HG02588 (cell line): ENCODE data around the gene BORCS8.
"Not testable (repeated sequence)": the region's sequence is repeated elsewhere in the genome, so short reads cannot be mapped to it uniquely, and the experiment has no call there.

ENCODE experiments used
- ATAC-seq: cut with Tn5 transposase; IDR thresholded peaks from one replicate; pipeline ENCODE4 v1.9.1; 2021; ENCODE audit warnings: mild to moderate bottlenecking, moderate library complexity; ENCODE audit not compliant: unreplicated experiment

Gene BORCS8

DNA sequence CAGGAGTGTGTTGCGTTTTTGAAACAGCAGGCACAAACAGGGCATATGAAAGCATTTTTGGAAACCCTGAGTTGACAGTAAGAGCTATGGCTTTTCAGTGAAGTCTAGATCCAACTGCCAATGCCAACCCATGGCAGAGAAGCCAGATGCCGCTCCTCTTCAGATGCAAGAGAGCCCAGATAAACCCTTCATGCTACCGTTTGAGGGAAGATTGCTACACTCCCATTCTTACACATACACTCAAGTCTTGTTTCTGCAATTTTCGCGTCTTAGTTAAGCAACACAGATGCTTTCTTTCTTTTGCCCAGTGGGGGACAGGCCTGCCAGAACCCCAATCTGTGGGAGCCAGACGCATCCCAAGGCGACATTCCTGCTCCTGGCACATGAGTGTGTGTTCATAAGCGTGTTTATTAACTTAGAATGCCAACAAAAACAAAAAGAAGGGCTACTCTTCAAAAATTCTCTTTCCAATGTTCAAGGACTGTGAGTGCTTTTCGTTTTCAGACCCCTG is 10.4 kb downstream of the BORCS8 start:
- ATAC-seq: no peak

DNA sequence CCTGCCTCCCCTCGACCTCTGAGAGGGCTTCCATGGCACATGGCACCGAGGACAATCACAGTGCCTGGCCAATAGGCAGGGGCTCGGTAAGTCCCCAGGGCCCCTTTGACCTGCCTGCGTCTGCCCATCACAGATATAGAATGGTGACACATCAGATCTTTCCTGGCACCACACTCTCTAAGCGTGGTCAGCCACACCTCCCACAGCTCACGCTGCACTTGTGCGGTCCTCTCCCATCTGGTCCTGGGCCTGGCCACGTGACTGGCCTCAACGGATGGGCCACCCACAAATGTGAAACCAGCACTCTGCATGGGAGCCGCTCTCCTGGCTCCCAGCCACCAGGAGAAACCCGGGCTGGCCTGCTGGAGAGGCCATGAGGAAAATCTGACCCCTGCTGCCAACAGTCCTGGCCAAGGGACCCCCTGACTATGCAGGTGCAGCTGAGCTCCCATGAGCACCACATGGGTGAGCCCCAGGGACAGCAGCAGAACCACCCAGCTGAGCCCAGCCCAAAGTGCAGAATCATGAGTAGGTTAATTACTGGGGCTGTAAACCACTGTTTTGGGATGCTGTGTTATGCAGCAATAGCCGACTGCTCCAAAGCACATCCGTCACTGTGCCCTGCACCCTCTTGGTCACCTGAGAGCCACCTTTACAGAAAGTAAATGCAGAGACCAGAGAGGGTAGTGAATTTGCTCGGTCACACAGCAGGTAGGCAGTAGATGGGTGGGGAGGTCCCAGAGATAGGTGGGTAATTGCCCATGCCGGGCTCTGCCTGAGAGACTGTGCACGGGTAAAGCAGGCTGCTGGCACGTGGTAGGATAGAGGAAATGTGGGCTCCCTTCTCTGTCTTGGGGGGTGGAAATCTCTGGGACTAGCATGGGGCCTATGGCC is 12.2 kb downstream of the BORCS8 start:
- ATAC-seq: no peak

DNA sequence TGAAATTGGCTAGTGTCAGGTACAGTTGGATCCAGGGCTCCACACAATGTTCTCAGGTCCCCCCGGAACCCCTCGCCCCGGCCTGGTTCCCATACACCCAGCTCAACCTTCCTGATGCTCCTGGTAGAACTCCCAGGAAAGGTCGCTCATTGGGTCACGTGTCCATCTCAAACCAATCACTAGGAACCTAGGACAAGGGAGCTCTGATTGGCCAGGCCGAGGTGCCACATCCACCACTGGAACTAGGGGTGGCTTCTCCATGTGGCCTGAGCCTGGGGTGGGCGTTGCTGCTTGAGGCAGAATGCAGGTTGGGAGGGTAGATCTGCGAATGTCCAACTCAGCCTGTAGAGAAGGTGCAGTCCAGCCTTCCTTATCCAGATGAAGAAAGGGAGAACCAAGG is 15.0 kb downstream of the BORCS8 start:
- ATAC-seq: no peak

DNA sequence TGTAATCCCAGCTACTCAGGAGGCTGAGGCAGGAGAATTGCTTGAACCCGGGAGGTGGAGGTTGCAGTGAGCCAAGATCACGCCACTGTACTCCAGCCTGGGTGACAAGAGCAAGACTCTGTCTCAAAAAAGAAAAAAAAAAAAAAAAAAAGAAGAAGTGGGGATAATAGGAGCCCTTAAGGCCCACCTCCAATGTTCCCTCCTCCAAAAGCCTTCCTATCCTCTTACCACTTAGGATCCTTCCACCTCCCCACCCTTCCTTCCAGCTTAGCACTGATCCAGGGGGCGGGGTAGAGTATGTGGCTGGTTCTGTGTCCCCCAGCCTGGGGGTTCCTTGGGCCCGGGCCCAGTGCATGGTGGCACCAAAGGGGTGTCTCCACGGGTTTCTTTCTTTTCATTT is 18.7 kb downstream of the BORCS8 start:
- ATAC-seq: not testable (repeated sequence)

DNA sequence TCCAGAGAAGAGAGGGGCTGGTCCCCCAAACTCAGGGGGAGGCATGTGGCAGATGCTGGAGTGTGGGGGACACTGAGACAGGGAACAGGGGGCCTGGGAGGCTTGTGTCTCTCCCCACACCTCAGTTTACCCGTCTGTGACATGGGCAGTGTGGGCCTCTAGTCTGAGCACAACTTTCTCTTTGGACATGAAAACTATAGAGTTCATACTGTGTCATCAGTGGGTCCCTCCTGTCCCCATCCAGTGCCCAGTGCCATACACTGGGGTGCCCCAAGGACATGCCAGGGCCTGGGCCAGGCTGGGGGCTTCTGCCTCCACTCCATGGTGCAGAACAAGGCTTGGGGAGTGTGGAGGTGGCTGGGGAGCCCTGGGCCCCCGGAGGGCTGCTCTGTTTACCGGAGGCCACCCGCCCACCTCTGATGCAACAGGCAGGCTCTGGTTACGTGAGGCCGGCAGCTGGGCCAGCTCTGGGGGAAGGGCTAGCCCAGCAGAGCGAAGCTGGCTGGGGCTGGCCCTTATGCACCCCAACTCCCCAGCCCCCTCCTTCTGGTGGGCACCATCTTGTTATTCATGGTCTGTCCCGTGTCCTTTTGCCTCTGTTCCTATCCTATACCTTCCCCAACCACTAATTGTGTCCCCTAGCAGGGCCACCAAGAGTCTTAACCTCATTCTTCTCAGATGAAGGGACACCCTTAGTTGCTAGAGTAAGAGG is 20.0 kb downstream of the BORCS8 start:
- ATAC-seq: no peak

DNA sequence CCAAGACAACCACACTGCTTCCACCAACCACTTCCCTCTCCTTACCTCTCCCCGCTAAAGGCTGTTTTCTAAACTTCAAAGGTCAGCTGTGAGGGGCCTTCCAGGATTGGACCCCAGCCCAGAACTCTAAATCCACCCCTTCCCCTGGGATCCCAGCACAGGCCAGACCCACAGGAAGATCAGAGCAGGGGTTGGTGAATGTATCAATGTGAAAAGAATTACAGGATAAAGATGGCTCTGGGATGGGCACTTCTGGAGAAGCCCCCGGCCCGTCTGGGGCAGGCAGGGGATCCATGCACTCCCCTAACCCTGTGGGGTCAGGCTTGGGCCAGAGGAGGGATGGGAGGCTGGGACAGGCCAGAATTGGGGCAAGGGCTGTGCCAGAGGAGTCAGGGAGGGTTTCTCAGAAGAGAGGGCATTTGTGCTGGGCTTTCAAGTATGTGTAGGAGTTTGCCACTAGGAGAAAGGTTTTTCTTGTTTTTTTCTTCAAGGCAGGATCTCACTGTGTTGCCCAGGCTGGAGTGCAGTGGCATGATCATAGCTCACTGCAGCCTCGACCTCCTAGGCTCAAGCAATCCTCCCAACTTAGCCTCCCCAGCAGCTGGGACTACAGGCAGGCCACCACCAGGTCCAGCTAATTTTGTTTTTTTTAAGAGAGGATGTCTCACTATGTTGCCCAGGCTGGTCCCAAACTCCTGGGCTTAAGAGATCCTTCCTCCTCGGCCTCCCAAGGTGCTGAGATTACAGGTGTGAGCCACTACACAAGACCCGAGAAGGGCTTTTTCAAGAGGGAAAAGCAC is 20.9 kb downstream of the BORCS8 start:
- ATAC-seq: no peak

DNA sequence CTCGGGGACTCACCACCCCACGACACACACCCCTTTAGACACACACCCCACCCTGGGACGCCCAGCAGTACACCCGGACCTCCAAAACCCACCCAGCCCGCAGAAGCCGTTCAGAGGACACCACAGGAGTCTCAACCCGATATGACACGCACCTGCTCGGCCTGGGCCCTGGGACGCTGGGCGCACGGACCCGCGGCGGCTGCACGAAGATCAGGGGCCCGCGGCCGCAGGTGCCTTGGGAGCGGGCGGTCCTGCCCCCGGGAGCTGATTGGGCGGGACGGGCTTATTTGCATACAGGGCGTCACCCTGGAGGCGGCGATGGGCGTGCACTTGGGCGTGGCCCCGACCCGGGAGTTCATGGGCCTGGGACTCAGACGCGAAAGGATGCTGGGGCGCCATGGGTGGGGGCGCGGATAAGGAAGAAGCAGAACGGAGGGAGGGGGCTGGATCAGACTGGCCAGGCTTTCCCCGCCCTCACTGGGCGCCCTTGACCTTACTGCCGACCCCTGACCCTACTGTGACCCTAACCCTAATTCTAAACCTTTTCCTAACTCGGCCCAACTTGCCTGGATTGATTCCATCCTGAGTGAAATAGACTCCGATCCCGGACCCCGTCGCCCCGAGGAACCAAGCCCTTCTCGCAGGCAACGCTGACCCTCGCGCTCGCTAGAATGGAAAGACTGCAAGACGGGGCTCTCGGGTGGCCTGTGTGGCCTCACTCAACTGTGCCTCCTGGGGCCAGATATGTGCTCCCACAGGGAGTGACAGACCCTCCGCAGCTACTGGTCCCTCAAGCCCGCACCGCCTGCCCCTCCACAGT is 21.7 kb downstream of the BORCS8 start, which contains the start of gene MEF2B:
Gene MEF2B, minus strand, starts transcription at position 211 of the 820 bp plus-strand sequence. CDS start 19,528 bp downstream, outside the sequence.
- ATAC-seq: peak; percentile 82

DNA sequence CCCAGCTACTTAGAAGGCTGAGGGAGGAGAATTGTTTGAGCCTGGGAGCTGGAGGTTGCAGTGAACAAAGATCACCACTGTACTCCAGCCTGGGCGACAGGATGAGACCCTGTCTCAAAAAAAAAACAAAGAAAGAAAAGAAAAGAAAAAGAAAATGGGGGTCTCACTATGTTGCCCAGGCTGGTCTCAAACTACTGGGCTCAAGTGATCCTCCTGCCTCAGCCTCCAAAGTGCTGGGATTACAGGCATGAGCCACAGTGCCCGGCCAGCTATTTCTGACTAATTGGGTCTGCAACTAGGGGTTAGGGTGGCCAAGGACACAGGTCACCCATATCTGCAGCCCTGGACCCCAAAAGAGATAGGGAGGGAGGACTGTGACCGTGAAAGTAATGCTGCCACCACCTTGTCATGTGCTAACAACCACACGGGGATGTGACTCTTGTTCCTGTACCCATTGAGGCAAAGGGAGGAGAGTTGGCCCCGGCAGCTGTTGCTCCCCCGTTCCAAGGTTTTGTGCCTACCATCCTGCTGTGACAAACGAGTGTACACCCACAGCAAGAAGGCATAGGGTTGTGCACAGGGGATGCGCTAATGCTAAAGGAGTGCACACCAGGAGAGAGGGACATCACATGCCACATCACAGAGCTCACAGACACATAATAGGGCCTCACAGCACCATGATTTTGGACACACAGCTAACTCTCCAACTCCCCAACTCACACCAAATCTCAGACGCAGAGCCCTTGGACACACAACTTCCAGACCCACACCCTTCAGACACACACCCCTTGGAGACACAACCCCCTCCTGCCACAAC is 22.5 kb downstream of the BORCS8 start:
- ATAC-seq: peak; percentile 10

DNA sequence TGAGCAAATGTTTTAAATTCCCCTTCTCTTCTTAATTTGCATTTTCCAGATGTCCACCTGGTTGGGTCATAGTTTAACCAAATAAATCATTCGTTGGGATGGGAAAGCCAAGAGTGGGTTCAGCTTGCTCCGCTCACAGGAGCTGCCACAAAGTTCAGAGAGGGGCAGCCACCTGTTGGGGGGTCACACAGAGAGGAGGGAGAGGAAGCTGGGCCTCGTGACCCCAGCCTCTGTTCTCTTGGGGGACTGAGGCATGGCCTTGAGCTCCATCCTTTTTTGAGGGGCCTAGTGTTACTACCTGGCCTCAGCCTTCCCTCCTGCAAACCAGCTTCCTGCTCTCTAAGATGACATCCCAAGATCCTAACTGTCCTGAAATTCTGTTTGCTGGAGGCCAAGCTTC is 24.3 kb downstream of the BORCS8 start:
- ATAC-seq: no peak

DNA sequence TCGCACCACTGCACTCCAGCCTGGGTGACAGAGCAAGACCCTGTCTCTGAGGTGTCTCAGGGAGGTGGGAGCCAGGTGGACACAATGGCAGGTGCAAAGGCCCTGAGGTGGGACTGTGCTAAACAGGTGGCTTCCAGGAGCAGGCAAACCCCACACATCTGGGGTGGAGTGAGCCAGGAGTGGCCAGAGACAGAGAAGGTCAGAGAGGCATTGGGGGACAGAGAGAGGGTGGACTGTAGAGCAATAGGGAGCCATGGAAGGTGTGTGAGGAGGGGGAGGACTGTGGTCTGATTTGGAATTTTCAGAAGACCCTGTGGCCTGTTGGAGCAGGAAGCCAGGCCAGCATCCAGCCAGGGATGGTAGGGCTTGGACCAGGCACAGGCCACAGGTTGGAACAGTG is 26.6 kb downstream of the BORCS8 start:
- ATAC-seq: no peak

DNA sequence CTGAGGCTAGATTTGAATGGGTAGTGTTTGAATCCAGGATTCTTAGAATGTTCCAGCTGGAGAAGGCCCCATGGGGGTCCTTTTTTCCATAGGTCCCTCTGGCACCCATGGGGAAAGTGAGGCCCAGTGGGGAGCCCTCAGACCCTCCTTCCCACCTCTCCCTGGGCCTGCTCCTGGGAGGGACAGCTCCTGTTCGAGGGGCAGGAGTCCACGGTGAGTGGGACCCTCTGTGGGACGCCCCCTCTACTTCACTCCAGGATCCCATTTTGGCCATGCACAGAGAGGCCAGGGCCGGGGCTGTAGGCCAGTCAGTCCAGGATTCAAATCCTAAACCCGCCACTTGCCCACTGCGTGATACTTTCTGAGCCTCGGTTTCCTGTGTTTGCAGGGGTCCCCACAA is 29.5 kb downstream of the BORCS8 start:
- no peak for ATAC-seq

DNA sequence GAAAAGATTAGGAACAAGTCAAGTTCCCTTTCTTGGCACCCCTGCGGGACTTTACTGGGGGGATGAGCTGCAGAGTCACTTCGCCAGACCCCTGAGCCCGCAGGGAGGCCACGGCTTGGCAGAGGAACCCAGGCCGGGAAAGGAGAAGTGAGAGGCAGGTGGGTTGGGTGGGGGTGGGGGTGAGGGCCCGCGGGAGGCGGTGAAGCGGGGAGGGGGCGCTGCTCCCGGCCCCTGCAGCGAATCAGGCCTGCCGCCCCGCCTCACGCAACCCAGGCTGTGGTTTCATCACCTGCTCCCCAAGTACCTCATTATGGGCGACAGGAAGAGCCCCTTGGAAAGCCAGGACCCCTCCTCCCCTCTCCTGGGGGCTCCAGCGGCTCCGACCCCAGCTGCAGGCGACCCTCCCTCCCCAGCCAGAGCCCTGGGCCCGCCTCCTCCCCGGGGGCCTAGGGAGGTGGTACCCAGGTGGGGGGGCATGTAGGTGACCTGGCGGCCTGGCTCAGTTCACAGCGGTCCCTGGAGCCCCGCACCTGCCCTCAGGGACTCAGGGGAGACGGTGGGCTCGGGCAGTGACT is 31.4 kb downstream of the BORCS8 start:
- ATAC-seq: peak; percentile 45

DNA sequence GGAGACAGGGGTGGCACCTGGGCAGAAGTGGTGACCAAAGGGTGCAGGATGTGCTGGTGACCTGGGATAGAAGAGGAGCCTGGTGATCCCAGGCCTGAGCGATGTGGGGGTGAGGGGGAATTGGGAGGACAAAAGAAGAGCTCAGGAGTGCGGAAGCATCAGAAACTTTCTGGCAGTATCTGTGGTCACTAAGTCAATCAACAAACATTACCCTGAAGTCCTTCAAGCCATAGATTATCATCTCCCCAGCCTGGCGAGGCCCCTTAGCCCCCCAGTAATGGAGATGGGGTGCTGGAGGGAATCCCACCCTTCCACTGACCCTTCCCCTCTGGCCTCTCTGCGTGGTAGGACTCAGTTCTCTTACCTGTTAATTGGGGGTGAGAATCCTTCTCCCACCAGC is 32.4 kb downstream of the BORCS8 start:
- no peak for ATAC-seq

DNA sequence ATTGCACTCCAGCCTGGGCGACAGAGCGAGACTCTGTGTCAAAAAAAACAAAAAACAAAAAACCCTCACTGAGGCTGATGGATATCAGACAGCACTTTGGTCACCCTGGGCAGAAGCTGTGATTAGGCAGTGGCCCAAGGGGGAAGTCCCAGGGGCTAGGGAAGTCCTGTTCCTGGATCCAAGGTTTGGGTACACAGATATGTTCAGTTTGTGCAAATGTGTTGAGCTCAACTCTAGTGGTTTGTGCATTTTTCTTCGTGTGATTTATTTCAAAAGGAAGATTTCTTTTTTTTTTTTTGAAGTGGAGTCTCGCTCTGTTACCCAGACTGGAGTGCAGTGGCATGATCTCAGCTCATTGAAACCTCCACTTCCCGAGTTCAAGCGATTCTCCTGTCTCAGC is 34.1 kb downstream of the BORCS8 start:
- no peak for ATAC-seq

DNA sequence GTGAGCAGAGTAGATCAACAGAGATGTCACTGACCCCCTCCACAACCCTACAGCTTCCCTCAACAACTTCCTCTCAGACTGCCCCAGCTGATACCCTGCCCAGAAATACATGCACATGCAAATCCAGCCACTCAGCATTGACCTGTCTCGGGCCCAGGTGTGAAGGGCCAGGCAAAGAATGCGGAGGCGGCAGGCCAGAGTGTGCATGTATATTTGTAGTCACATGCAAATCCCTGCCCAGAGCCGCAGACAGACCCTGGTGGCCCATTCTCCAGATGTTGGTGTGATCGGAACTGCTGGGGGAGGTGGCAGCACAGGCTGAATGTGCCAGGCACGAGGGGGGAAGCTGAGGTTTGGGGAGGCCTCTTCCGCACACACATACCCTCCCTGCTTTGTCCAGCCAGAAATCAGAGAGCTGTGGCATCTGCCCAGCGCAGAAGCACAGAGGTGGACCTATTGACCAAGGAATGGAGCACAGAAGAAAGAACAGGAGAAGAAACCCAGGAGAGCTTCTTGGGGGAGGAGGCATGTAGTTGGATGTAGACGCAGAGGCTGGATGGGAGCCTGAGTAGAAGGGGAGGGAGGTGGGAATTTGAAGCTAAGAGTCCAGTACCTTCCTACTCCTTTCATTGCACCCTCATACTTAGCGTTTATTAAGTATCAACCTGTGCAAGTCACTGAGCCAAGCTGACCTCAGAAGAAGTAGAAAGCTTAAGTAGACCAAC is 36.3 kb downstream of the BORCS8 start:
- ATAC-seq: peak; percentile 62

DNA sequence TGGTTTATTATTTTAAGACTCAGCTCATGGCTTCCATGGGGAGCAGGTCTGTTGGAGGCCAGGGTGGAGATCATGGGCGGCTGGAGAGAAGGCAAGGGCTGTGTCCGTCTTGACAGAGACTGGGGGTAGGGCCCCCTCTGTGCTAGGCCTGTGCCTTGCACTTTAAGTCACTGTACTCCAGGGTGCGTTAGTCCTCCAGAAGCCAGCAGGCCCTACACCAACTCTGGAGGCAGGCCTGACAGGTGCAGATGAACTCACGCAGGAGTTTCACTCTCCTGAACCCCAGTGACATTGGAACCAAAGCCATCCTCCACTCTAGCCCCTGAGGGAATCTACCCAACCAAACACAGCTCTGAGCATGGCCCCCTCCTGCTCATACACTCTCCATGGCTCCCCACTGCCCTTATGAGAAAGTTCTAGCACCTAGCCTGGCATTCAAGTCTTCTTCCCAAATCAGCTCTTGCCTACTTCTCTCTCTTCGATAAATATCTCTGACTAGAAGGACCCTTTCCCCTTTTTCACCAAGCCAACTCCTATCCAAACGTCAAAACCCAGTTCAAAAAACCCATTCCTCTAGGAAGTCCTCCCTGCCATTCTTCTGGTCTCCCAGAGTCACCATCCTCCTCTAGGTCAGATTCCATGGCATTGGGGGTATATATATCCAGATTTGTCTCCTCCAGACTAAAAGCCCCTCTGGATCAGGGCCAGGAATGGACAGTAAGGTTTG is 37.0 kb downstream of the BORCS8 start:
- ATAC-seq: no peak

DNA sequence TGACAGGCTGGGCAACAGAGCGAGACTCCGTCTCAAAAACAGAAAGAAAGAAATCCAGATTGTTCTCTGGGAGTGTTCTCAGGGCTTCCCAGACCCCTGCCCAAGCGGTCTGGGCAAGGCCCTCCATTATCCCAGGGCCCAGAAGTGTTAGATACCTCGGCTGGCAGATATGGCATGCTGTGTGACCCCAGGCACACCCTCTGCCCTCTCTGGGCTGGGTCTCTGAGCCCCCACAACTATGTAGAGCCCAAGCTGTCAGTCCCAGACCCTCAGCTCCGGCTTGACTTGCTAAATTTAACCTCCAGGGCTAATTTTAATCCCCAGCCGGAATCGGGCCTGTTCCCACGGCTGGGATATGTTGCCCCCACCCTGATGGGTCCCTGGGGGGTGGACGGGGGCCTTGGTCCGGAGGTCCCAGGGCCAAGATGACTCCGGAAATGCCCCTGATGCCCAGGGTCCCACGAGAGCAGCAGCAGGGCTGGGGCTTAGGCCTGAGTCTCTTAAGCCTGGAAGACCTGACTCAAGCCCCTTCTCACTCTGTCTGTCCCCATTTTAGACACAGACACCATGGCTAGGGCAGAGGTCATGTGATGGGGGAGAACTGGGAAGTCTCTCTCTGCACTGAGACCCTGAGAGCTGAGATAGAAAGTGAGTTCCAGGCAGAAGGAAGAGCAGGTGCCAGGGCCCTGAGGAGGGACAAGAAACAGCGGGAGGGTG is 39.1 kb downstream of the BORCS8 start:
- ATAC-seq: no peak
